Amygdala (tissue), 56 donors: ENCODE results near the gene GSTM3.

Source experiments
- DNase-seq, 56 donors: peaks; one replicate each; lab custom pipeline; 2025; lab: John Stamatoyannopoulos, UW

Gene GSTM3

GRCh38 chr1:109776206-109776835 lies 35.5 kb upstream of the GSTM3 start:
- DNase-seq = no peak

GRCh38 chr1:109775398-109775797 lies 34.6 kb upstream of the GSTM3 start:
- no peak for DNase-seq

- DNase-seq = peak in 1 of 56 donors; percentile 20
Measured at GRCh38 chr1:109773900-109774485, 33.2 kb upstream of the GSTM3 start.

GRCh38 chr1:109773203-109773899 lies 32.5 kb upstream of the GSTM3 start:
- peak in 48 of 56 donors; percentile 28 to 87 (median 66) for DNase-seq

GRCh38 chr1:109772658-109773202 lies 31.9 kb upstream of the GSTM3 start:
- no peak for DNase-seq

- no peak for DNase-seq
Measured at GRCh38 chr1:109771712-109772657, 31.1 kb upstream of the GSTM3 start.

- DNase-seq = peak in 49 of 56 donors; percentile 24 to 88 (median 69)
Measured at GRCh38 chr1:109770331-109771095, 29.7 kb upstream of the GSTM3 start.

GRCh38 chr1:109769330-109770078 lies 28.7 kb upstream of the GSTM3 start:
- no peak for DNase-seq

- DNase-seq = peak in 2 of 56 donors; percentile 19
Measured at GRCh38 chr1:109768820-109769219, 28.0 kb upstream of the GSTM3 start.

GRCh38 chr1:109768335-109768650 lies 27.5 kb upstream of the GSTM3 start:
- DNase-seq = no peak

GRCh38 chr1:109767637-109768334 lies 26.9 kb upstream of the GSTM3 start:
- DNase-seq = no peak

- peak in 2 of 56 donors; percentile 6 to 20 for DNase-seq
Measured at GRCh38 chr1:109766991-109767636, 26.3 kb upstream of the GSTM3 start.

GRCh38 chr1:109765896-109766615 lies 25.2 kb upstream of the GSTM3 start:
- no peak for DNase-seq

GRCh38 chr1:109765483-109765815 lies 24.6 kb upstream of the GSTM3 start:
- DNase-seq = no peak

GRCh38 chr1:109764561-109765482 lies 24.0 kb upstream of the GSTM3 start:
- no peak for DNase-seq
